Measurements from ENCODE around the gene SYTL2. TPM values are rescaled to one million over a fixed set of nuclear protein-coding genes. Genes with fewer than 3 reads are reported as not detected.
"Not testable (repeated sequence)": the region's sequence is repeated elsewhere in the genome, so short reads cannot be mapped to it uniquely, and the experiment has no call there.

The SYTL2 gene
- polyA plus RNA-seq, 3 donors = 66.2 to 103 (median 90.8) TPM

DNA sequence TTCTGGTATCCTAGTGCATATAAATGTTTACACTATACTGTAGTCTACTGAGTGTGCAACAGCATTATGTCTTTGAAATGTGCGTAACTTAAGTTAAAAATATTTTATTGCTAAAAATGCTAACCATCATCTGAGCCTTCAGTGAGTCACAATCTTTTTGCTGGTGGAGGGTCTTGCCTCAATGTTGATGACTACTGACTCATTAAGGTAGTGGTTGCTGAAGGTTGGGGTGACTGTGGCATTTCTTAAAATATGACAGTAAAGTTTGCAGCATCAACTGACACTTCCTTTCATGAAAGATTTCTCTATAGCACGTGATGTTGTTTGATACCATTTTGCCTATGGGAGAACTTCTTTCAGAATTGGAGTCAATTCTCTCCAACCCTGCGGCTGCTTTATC is 137.5 kb downstream of the SYTL2 start:
- DNase-seq (ENCODE audit: extremely low read depth in 1 of 11, low read depth in 9 of 11, low spot score in 4 of 11) = no peak

DNA sequence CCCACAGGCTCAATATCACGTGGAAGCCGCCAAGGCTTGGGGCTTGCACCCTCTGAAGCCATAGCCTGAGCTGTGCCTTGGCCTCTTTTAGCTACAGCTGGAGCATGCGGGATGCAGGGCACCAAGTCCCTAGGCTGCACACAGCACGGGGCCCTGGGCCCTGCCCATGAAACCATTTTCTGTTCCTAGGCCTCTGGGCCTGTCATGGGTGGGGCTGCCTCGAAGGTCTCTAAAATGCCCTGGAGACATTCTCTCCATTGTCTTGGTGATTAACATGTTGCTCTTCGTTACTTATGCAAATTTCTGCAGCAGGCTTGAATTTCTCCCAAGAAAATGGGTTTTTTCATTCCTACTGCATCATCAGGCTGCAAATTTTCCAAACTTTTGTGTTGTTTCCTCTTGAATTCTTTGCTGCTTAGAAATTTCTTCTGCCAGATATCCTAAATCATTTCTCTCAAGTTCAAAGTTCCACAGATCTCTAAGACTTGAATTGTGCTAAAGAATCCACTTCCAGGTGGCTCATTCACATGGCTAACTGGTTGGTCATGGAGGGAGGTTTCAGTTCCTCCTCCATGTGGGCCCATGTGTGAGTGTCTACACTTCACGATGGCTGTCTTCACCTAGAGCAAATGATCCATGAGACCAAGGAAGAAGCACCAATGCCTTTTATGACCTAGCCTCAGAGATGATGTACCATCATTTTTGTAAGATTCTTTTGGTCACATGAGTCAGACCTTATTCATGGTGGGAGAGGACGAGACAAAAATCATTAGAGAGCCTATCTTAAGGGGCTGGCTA is 138.6 kb downstream of the SYTL2 start:
- DNase-seq (ENCODE audit: extremely low read depth in 1 of 11, low read depth in 9 of 11, low spot score in 4 of 11) = no peak

DNA sequence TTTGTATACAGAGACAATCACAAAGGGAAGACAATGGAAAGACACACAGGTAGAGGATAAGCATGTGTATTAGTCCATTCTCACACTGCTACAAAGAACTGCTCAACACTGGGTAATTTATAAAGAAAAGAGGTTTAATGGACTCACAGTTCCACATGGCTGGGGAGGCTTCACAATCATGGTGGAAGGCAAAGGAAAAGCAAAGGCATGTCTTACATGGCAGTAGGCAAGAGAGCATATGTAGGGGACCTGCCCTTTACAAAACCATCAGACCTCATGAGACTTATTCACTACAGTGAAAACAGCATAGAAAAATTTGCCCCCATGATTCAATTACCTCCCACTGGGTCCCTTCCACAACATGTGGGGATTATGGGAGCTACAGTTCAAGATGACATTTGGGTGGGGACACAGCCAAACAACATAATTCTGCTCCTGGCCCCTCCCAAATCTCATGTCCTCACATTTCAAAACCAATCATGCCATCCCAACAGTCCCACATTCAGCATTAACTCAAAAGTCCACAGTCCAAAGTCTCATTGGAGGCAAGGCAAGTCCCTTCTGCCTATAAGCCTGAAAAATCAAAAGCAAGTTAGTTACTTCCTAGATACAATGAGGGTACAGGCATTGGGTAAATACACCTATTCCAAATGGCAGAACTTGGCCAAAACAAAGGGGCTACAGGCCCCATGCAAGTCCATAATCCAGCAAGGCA is 139.8 kb downstream of the SYTL2 start:
- DNase-seq (ENCODE audit: extremely low read depth in 1 of 11, low read depth in 9 of 11, low spot score in 4 of 11) = not testable (repeated sequence)

GRCh38 chr11:85668157-85668556 is 142.8 kb downstream of the SYTL2 start:
- no peak for DNase-seq (ENCODE audit: extremely low read depth in 1 of 11, low read depth in 9 of 11, low spot score in 4 of 11)

DNA sequence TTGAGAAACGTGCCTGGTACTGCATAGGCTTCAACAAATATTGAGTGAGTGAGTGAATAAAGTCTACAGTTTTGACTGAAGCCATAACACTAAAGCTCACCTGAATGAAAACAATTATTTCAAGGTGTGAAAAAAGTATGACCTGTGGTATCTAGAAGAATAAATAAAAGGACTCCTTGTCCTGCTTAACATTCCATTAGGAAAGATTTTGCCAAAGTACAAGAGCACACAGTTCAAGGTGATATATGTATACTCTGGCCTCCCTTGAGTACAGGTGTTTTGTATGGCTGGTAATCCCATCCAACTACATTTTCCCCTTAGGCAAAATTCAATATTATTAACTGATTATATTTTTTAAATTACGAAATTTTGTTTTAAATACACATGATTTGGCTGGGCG is 144.3 kb downstream of the SYTL2 start:
- DNase-seq (ENCODE audit: extremely low read depth in 1 of 11, low read depth in 9 of 11, low spot score in 4 of 11) = no peak

DNA sequence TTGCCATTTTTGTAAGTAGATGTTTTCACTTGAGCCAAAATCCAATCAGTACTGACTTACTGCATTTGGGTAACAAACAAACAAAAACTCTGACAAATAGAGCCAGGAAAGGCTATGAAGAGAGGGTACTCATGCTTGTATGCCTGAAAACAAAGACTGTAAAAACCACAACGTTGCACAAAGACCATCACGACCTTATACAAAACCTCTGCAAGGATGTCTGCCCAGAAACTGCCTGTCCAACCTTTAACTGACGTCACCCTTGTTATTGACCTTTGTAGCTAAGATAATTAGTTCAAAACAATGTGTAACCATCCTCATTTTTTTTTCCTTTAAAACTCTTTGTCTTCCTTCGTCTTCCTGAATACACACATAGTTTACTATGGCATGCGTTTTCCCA is 145.2 kb downstream of the SYTL2 start:
- no peak for DNase-seq (ENCODE audit: extremely low read depth in 1 of 11, low read depth in 9 of 11, low spot score in 4 of 11)

DNA sequence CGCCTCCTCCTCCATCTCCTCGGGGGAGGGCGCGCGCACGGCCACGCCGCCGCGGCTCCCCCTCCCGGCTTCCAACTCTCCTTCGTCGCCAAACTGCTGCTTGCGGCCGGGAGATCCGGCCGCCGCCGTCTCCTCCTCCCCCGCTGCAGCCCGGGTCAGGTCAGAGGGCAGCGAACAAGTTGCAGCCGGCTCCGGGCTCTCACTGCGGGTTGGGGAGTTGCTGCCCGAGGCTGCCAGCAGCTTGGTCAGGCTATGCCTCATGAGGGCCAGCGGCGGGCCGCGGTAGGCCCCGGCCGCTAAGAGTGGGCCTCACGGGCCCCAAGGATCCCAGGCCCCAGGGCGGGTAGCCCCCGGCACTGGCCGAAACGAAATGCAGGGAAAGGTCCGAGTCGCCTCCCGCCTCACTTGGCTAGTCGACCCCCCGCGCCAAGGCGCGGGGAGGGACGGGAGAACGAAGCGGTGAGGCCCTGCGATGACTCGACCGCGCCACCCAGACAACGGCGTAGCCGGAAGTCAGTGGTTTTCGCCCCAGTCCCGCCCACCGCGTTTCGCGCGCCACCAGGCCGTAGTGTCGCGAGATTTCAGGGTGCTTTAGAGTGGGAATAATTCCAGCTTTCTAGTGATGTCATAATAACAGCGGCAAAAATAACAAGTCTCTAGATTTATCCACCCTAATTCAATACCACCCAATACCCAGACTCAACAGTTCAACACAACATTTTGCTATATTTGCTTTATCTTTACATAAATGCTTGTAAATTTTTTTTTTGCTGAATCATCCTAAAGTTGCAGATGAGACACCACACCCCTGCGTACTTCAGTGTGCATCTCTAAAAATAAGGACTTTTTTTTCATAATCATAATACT is 146.1 kb downstream of the SYTL2 start, which contains the start of gene CREBZF:
Gene CREBZF, minus strand, starts transcription at position 515 of the 867 bp plus-strand sequence. Its CDS starts 254 bp downstream, at position 261.
- DNase-seq (ENCODE audit: extremely low read depth in 1 of 11, low read depth in 9 of 11, low spot score in 4 of 11) = peak; percentile 88 to 95 (median 93)

DNA sequence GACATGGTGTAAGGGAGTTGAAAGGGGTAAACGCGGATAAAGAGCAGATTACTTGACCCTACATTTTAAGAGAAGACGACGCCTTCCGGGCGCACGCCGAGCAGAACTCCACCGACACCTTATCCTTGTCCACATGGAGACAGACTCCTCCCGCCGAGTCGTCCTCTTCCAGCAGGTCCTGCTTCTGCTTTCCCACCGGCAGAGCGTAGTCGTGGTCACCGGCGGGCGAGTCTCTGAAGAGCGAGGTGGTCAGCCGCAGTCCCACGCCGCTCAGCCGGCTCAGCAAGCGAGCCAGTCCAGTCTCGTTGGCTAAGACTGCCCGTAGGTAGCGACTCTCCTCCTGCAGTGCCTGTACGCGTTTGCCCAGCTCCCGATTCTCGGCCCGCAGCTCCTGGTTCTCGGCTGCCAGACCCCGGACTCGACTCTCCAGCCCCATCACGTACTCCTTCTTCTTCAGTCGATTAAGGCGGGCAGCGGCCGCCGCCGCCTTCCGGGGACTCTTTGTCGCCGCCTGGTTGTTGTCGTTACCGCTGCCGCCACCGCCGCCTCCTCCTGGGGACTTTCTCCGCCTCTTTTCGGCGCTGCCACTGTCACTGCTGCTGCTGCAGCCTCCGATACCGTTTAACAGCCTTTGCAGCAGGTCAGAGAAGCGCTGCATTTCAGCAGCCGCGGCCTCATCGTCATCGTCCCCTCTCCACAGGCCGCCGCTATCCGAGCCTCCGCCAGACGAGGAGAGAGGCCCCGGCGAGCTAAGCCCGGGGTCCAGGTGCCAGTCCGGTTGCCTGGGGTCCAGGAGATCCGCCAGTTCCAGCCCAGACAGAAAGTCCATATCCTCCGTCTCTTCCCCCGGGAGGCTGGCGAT is 147.0 kb downstream of the SYTL2 start:
- peak in 9 of 11 donors; percentile 68 to 77 (median 71) for DNase-seq (ENCODE audit: extremely low read depth in 1 of 11, low read depth in 9 of 11, low spot score in 4 of 11)

GRCh38 chr11:85663080-85663752 is 147.7 kb downstream of the SYTL2 start:
- DNase-seq (ENCODE audit: extremely low read depth in 1 of 11, low read depth in 9 of 11, low spot score in 4 of 11) = no peak

DNA sequence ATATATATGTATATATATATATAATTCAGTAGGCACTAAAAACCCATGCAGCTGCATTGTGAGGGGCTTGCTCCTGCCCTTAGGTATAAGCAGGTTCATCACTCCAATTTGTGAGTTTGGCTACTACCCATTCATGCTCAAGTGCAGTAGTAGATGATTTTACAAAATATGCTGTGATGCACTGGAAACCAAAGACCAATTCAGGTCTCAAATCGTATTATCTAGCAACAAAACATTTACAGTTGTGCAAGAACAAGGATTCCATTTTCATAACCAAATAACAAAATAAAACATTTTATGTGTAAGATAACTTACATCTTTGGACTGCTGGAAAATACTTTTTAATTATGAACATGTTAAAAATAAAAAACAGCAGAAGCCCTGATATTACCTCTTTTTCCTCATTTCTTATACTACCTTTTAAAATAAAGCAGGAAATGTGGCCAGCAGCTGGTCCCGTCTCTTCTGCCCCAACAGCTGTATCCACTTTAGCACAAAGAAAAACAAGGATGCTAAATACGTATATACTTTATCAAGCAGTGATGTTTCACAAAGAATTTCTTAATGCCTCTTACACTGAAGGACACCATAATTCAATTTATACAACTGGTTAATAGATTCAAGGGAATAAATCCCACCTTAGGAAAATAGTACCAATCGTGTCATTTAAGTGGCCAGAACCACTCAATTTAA is 148.8 kb downstream of the SYTL2 start:
- no peak for DNase-seq (ENCODE audit: extremely low read depth in 1 of 11, low read depth in 9 of 11, low spot score in 4 of 11)

GRCh38 chr11:85658180-85658579 is 152.8 kb downstream of the SYTL2 start:
- DNase-seq (ENCODE audit: extremely low read depth in 1 of 11, low read depth in 9 of 11, low spot score in 4 of 11) = no peak

- no peak for DNase-seq (ENCODE audit: extremely low read depth in 1 of 11, low read depth in 9 of 11, low spot score in 4 of 11)
These were observed 154.2 kb downstream of the SYTL2 start for GRCh38 chr11:85656777-85657176.

GRCh38 chr11:85654343-85654742 is 156.6 kb downstream of the SYTL2 start:
- DNase-seq (ENCODE audit: extremely low read depth in 1 of 11, low read depth in 9 of 11, low spot score in 4 of 11) = not testable (repeated sequence)

DNA sequence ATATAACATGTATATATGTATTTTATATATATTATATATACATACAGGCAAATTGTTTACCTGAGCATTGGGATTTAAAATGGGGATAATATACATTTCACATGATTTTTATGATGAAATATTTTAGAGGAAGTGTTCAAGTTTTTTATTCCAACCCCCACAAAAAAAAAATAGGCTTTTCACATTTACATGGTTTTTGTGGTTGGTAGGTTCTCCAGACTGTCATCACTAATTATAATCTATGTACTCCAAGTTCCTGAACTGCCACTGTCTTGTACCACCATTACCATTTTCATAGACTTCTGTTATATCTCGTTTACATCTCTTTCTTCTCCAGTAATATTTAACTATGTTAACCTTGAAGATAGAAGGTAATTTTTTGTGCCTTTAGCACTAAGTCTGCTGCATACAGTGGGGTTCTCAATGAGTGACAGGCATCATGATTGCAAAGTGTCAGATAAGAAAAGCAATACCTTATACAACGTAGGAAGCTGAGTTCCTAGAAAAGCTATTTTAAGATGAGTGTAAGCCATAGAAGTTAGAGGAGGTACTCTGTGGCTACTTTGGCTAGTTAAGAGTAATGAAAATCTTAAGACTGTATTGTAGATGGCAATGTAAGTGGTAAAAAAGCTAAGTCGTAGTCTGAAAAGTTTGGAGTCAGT is 158.0 kb downstream of the SYTL2 start:
- DNase-seq (ENCODE audit: extremely low read depth in 1 of 11, low read depth in 9 of 11, low spot score in 4 of 11) = no peak

- DNase-seq (ENCODE audit: extremely low read depth in 1 of 11, low read depth in 9 of 11, low spot score in 4 of 11) = no peak
These were observed 159.8 kb downstream of the SYTL2 start for GRCh38 chr11:85651118-85651517.

GRCh38 chr11:85647604-85648299 is 163.2 kb downstream of the SYTL2 start, which contains the start of gene TMEM126A:
Gene TMEM126A (plus strand): TSS chr11:85647967. CDS start chr11:85650256, 2,289 bp downstream.
- DNase-seq (ENCODE audit: extremely low read depth in 1 of 11, low read depth in 9 of 11, low spot score in 4 of 11) = peak in 10 of 11 donors; percentile 70 to 87 (median 80)

Measured in renal cortex interstitium (tissue), 11 donors.